CD14-positive monocyte (primary cell): ENCODE results near the gene RPA3. TPM values are rescaled to one million over a fixed set of nuclear protein-coding genes. Genes with fewer than 3 reads are reported as not detected.

Experiments
- DNase-seq, 3 donors: peaks; one replicate each; pipeline ENCODE4 v3.0.0-alpha.2; 2011 to 2022
- H2AFZ ChIP-seq: 2 replicates; pipeline ENCODE4 v1.6.0; 2012; ENCODE audit warnings: mild to moderate bottlenecking, low read depth, low read length, inconsistent platforms; ENCODE audit not compliant: insufficient read depth, poor library complexity, severe bottlenecking
- H3K27ac ChIP-seq, 2 donors: 1 replicate in 1 of 2; 2 replicates in 1 of 2; pipeline ENCODE4 v1.5.1; 2012 to 2013; ENCODE audit warnings: low read length in 2 of 2, control low read depth in 1 of 2, inconsistent platforms in 1 of 2, low read depth in 1 of 2, mild to moderate bottlenecking in 1 of 2
- H3K27me3 ChIP-seq, 2 donors: one replicate each; pipeline versions ENCODE4 v1.6.0 to v1.6.1; 2011 to 2013; ENCODE audit warnings: low read length in 2 of 2; ENCODE audit not compliant: control insufficient read depth in 2 of 2, insufficient read depth in 2 of 2
- H3K36me3 ChIP-seq, 2 donors: replicated peaks in 1 of 2; 1 replicate in 1 of 2; 2 replicates in 1 of 2; pipeline versions ENCODE4 v1.5.1 to v1.6.1; 2012 to 2013; ENCODE audit warnings: low read length in 2 of 2, control low read depth in 1 of 2, inconsistent platforms in 1 of 2, mild to moderate bottlenecking in 1 of 2; ENCODE audit not compliant: insufficient read depth in 2 of 2, control insufficient read depth in 1 of 2
- H3K4me1 ChIP-seq, 2 donors: 1 replicate in 1 of 2; 2 replicates in 1 of 2; pipeline versions ENCODE4 v1.5.1 to v1.6.1; 2012 to 2013; ENCODE audit warnings: low read length in 2 of 2, control low read depth in 1 of 2, inconsistent platforms in 1 of 2, mild to moderate bottlenecking in 1 of 2, moderate library complexity in 1 of 2; ENCODE audit not compliant: insufficient read depth in 2 of 2, control insufficient read depth in 1 of 2
- H3K4me2 ChIP-seq: replicated peaks from 2 replicates; pipeline ENCODE3; 2012; ENCODE audit warnings: low read length, moderate library complexity, mild to moderate bottlenecking; ENCODE audit not compliant: poor library complexity, severe bottlenecking; ENCODE audit errors: extremely low read depth
- H3K4me3 ChIP-seq, 3 experiments: fragments of 200-600 bp in 1 of 3; sonication (generic) in 1 of 3; replicated peaks in 1 of 3; 1 replicate in 2 of 3; 2 replicates in 1 of 3; pipeline ENCODE4 v1.5.1; 2011 to 2013; ENCODE audit warnings: low read length in 3 of 3, mild to moderate bottlenecking in 3 of 3, control low read depth in 2 of 3, low read depth in 2 of 3, inconsistent platforms in 1 of 3, moderate library complexity in 1 of 3
- H3K79me2 ChIP-seq: 2 replicates; pipeline ENCODE4 v1.6.0; 2012; ENCODE audit warnings: mild to moderate bottlenecking, control low read depth, inconsistent platforms, low read length, moderate library complexity; ENCODE audit not compliant: insufficient read depth
- H3K9ac ChIP-seq: 2 replicates; pipeline ENCODE4 v1.6.0; 2017; ENCODE audit warnings: low read length, mild to moderate bottlenecking; ENCODE audit not compliant: insufficient read depth, poor library complexity, severe bottlenecking
- H3K9me3 ChIP-seq, 2 donors: replicated peaks in 1 of 2; 1 replicate in 1 of 2; 2 replicates in 1 of 2; pipeline versions ENCODE4 v1.5.1 to v1.6.1; 2012 to 2013; ENCODE audit warnings: low read length in 2 of 2, control low read depth in 1 of 2; ENCODE audit not compliant: control insufficient read depth in 1 of 2, insufficient read depth in 1 of 2
- H4K20me1 ChIP-seq: 2 replicates; pipeline ENCODE4 v1.6.0; 2012; ENCODE audit warnings: mild to moderate bottlenecking, low read length, control low read depth, moderate library complexity; ENCODE audit not compliant: insufficient read depth
- H3K27ac Mint-ChIP-seq, 7 donors: one replicate each; pipeline ENCODE4 v1.8.0; 2020; ENCODE audit warnings: mild to moderate bottlenecking in 7 of 7, mixed read lengths in 7 of 7, moderate library complexity in 6 of 7, inconsistent platforms in 2 of 7
- H3K27me3 Mint-ChIP-seq, 3 donors: one replicate each; pipeline ENCODE4 v1.8.0; 2021 to 2022; ENCODE audit warnings: low read depth in 3 of 3, mild to moderate bottlenecking in 3 of 3, mixed read lengths in 3 of 3, moderate library complexity in 3 of 3, inconsistent platforms in 1 of 3
- H3K36me3 Mint-ChIP-seq, 2 donors: one replicate each; pipeline ENCODE4 v1.8.0; 2020; ENCODE audit warnings: mixed read lengths in 2 of 2, inconsistent platforms in 1 of 2, mild to moderate bottlenecking in 1 of 2
- H3K4me1 Mint-ChIP-seq: one replicate; pipeline ENCODE4 v1.8.0; 2020; ENCODE audit warnings: mild to moderate bottlenecking, mixed read lengths
- H3K4me3 Mint-ChIP-seq, 2 donors: one replicate each; pipeline ENCODE4 v1.8.0; 2020; ENCODE audit warnings: mild to moderate bottlenecking in 2 of 2, mixed read lengths in 2 of 2, moderate library complexity in 1 of 2
- H3K9me3 Mint-ChIP-seq, 7 donors: one replicate each; pipeline ENCODE4 v1.8.0; 2020 to 2022; ENCODE audit warnings: mixed read lengths in 7 of 7, mild to moderate bottlenecking in 6 of 7, moderate library complexity in 6 of 7, inconsistent platforms in 2 of 7
- WGBS: methylation state at CpG from one replicate; pipeline ENCODE4 v1.1.5; 2013; ENCODE audit warnings: missing lambda C conversion rate; ENCODE audit not compliant: insufficient coverage; 5-methylcytosine and 5-hydroxymethylcytosine counted together
- intact Hi-C, 2 donors: fragments of 100-400 bp; cut with micrococcal nuclease; formaldehyde crosslinking; loops; one replicate each; pipeline versions ENCODE4 v1.15.0 to v1.15.1; 2023
- polyA plus RNA-seq, 3 donors: library from polyadenylated mRNA; depleted of rRNA in 1 of 3; unstranded in 2 of 3; stranded (reverse) in 1 of 3; fragments of 300-500 nt in 2 of 3; fragments of >200 nt in 1 of 3; fragmentation: Illumina TruSeq in 2 of 3; gene quantifications; 1 replicate in 2 of 3; 2 replicates in 1 of 3; pipeline ENCODE4 v1.2.3, GENCODE V29; 2012 to 2021
- TF ChIP-seq, protein P1 (sequence below): fragments of 200-600 bp; IDR thresholded peaks from one replicate; pipeline ENCODE4 v1.8.0; 2022; ENCODE audit warnings: antibody characterized with exemption, mild to moderate bottlenecking

RPA3 gene
- polyA plus RNA-seq, 3 donors = 6.2 to 50.5 (median 44.7) TPM

DNA sequence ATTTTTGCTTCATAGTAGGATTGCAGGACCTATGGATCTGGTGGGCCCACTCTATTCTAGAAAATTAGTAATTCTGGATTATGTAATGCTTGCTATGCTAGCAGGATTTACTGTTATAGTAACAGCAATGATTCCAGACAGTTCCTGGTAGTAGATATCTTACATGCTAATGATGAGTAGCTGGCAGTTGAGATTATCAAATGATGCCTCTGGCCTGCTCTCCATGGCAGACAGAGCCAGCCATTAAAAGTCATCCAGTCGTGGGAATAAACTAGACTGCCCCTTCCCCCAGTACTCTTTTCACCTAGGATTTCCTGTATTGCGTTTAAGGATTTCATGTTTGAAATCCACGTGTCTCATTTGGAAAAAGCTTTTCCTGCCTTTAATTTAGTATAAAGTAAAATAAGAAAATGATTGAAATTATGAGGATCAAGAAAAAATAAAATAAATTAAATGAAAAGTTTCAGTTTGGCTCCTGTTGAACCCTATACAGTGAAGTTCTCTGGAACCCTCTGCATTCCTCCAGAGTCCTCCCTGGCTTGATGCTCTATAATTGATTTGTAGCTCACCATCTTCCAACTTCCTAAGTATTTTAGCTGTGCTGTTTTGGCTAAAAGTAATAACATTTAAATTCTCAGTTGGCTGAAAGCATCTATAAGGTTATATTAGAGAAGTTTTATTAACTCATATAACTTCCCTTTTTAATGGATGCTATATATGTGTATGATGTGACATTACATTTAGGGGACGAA, 63.3 kb downstream of the RPA3 start:
- DNase-seq = no peak
- peaks cover 10% of the 10 kb centered on the region for H3K4me1 Mint-ChIP-seq
- H3K79me2 ChIP-seq = peaks cover 22% of the 10 kb centered on the region
- H3K9ac ChIP-seq = no peak overlapping the region
- H3K4me1 ChIP-seq = no peaks in the 10 kb centered on the region
- H3K27me3 ChIP-seq = no peaks in the 10 kb centered on the region
- WGBS = no CpG with 5 or more reads among the region's 4 CpGs
- no peak overlapping the region for H3K27ac Mint-ChIP-seq
- intact Hi-C loops = no loop called here
- H3K9me3 ChIP-seq = no peaks in the 10 kb centered on the region
- no peak overlapping the region for H2AFZ ChIP-seq
- H3K4me3 Mint-ChIP-seq = no peak overlapping the region
- no peak overlapping the region for H3K4me2 ChIP-seq
- TF ChIP-seq, protein P1, sequence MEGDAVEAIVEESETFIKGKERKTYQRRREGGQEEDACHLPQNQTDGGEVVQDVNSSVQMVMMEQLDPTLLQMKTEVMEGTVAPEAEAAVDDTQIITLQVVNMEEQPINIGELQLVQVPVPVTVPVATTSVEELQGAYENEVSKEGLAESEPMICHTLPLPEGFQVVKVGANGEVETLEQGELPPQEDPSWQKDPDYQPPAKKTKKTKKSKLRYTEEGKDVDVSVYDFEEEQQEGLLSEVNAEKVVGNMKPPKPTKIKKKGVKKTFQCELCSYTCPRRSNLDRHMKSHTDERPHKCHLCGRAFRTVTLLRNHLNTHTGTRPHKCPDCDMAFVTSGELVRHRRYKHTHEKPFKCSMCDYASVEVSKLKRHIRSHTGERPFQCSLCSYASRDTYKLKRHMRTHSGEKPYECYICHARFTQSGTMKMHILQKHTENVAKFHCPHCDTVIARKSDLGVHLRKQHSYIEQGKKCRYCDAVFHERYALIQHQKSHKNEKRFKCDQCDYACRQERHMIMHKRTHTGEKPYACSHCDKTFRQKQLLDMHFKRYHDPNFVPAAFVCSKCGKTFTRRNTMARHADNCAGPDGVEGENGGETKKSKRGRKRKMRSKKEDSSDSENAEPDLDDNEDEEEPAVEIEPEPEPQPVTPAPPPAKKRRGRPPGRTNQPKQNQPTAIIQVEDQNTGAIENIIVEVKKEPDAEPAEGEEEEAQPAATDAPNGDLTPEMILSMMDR = no peak
- H3K27ac ChIP-seq = no peak overlapping the region
- peaks cover 14 to 24% (median 19%) of the 10 kb centered on the region in 7 donors for H3K9me3 Mint-ChIP-seq
- no peaks in the 10 kb centered on the region for H3K36me3 ChIP-seq
- H3K27me3 Mint-ChIP-seq = no peaks in the 10 kb centered on the region
- H3K4me3 ChIP-seq = no peak overlapping the region
- peaks cover 5% of the 10 kb centered on the region for H4K20me1 ChIP-seq
- H3K36me3 Mint-ChIP-seq = peaks cover 4 to 10% of the 10 kb centered on the region in 2 donors

DNA sequence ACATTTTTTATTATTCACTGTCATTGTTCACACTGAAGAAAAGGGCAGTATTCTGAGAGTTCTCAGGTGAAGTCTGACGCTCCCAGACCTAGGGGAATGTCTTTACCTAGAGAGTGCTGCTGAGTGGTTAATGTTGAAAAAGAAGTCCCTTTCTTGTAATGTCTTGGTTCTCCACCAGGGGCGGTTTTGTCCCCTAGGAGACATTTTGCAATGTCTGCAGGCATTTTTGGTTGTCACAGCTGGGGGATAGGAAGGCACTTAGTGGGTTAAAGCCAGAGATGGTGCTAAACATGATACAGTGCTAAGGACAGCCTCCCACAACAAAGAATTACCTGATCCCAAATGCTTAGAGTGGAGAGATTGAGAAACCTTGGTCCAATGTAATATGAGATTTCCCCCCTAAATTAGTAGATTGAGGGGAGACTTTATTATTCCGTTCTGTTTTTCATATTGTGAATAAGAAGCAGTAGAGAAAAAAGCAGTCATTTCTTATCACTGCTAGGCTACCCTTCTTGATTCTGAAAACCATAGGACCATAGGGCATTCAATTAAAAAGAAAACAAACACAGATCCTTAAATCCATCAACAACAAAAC, 64.7 kb downstream of the RPA3 start:
- peaks cover 7 to 15% (median 9%) of the 10 kb centered on the region in 7 donors for H3K9me3 Mint-ChIP-seq
- Histone ChIP-seq H3K36me3 (no peaks in the 10 kb centered on the region), H3K79me2 (peaks cover 25% of the 10 kb centered on the region), H4K20me1 (peaks cover 5% of the 10 kb centered on the region), H3K4me1 (no peaks in the 10 kb centered on the region), H3K27me3 (no peaks in the 10 kb centered on the region), H3K27ac (no peak overlapping the region), H3K4me2 (no peak overlapping the region), H3K9ac (no peak overlapping the region), H2AFZ (no peak overlapping the region), H3K4me3 (no peak overlapping the region), H3K9me3 (no peaks in the 10 kb centered on the region)
- TF ChIP-seq, protein P1 = peak; percentile 77
- intact Hi-C loops = no loop called here
- WGBS = 100% methylated on average over 1 of the region's 3 CpGs
- H3K27me3 Mint-ChIP-seq = peaks cover 0 to 1% (median 0%) of the 10 kb centered on the region in 3 donors
- H3K4me1 Mint-ChIP-seq = peaks cover 8% of the 10 kb centered on the region
- no peak overlapping the region for H3K4me3 Mint-ChIP-seq
- no peak overlapping the region for H3K27ac Mint-ChIP-seq
- DNase-seq = peak in 2 of 3 donors; percentile 12 to 13
- peaks cover 0 to 5% of the 10 kb centered on the region in 2 donors for H3K36me3 Mint-ChIP-seq
